IMR-90 (cell line): ENCODE data around the gene EPM2AIP1. TPM values are rescaled to one million over a fixed set of nuclear protein-coding genes. Genes with fewer than 3 reads are reported as not detected.

Experiments used
- ATAC-seq: fragments of 200-7000 bp; cut with Tn5 transposase; 2 replicates; pipeline ENCODE4 v1.9.1; 2020; ENCODE audit warnings: low read depth, mild to moderate bottlenecking, moderate library complexity
- BruUV-seq: library from RNA; stranded (reverse); fragments of 400-500 nt; replicated peaks from 2 replicates; lab custom pipeline; 2021; lab: Mats Ljungman, UMichigan
- CTCF ChIA-PET: fragments of 300-600 bp; formaldehyde crosslinking; extraction: SDS; loops from one replicate; lab custom pipeline; 2021; ENCODE audit warnings: antibody characterized with exemption; lab: Yijun Ruan, JAX
- POLR2A ChIA-PET: fragments of 300-600 bp; sonication (Branson Sonifier 250); formaldehyde crosslinking; loops from one replicate; lab custom pipeline; 2022; ENCODE audit warnings: antibody characterized with exemption; ENCODE audit not compliant: unreplicated experiment; lab: Charles Lee
- DNase-seq: peaks from one replicate; pipeline ENCODE4 v3.0.0; 2013
- H2AFZ ChIP-seq: replicated peaks from 2 replicates; pipeline ENCODE3; 2013; ENCODE audit warnings: low read length, mild to moderate bottlenecking; ENCODE audit not compliant: poor library complexity
- H2AK5ac ChIP-seq: 2 replicates; pipeline ENCODE4 v1.6.1; 2013; ENCODE audit warnings: low read depth, low read length, inconsistent platforms
- H2AK9ac ChIP-seq: replicated peaks from 2 replicates; pipeline ENCODE3; 2013; ENCODE audit warnings: mild to moderate bottlenecking, low read depth, low read length, moderate library complexity; ENCODE audit not compliant: poor library complexity
- H2BK120ac ChIP-seq: 2 replicates; pipeline ENCODE4 v1.6.1; 2013; ENCODE audit warnings: low read depth, low read length, inconsistent platforms
- H2BK15ac ChIP-seq: 3 replicates; pipeline ENCODE4 v1.6.1; 2013; ENCODE audit warnings: low read depth, low read length, inconsistent platforms
- H2BK20ac ChIP-seq: 2 replicates; pipeline ENCODE4 v1.6.1; 2013; ENCODE audit warnings: low read depth, mild to moderate bottlenecking, inconsistent platforms, low read length, moderate library complexity
- H2BK5ac ChIP-seq: 2 replicates; pipeline ENCODE4 v1.6.1; 2013; ENCODE audit warnings: mild to moderate bottlenecking, low read depth, low read length, inconsistent platforms; ENCODE audit not compliant: poor library complexity, severe bottlenecking
- H3K14ac ChIP-seq: replicated peaks from 2 replicates; pipeline ENCODE4 v1.6.1; 2013; ENCODE audit warnings: low read depth, low read length, inconsistent platforms
- H3K18ac ChIP-seq: 2 replicates; pipeline ENCODE4 v1.6.1; 2013; ENCODE audit warnings: low read depth, low read length, control low read depth
- H3K23ac ChIP-seq: 2 replicates; pipeline ENCODE4 v1.6.1; 2013; ENCODE audit warnings: low read depth, low read length, inconsistent platforms
- H3K27ac ChIP-seq: 2 replicates; pipeline ENCODE4 v1.5.1; 2013; ENCODE audit warnings: mild to moderate bottlenecking, control low read depth, low read length; ENCODE audit not compliant: insufficient read depth
- H3K27me3 ChIP-seq: 2 replicates; pipeline ENCODE4 v1.6.1; 2013; ENCODE audit warnings: low read length; ENCODE audit not compliant: control insufficient read depth, insufficient read depth
- H3K36me3 ChIP-seq: 2 replicates; pipeline ENCODE4 v1.6.1; 2013; ENCODE audit warnings: low read length, mixed read lengths; ENCODE audit not compliant: control insufficient read depth, insufficient read depth
- H3K4ac ChIP-seq: 2 replicates; pipeline ENCODE4 v1.6.1; 2013; ENCODE audit warnings: low read depth, low read length, inconsistent platforms
- H3K4me1 ChIP-seq: 2 replicates; pipeline ENCODE4 v1.6.1; 2013; ENCODE audit warnings: low read length, mixed read lengths; ENCODE audit not compliant: control insufficient read depth, insufficient read depth
- H3K4me2 ChIP-seq: 2 replicates; pipeline ENCODE4 v1.6.1; 2013; ENCODE audit warnings: low read depth, mild to moderate bottlenecking, control low read depth, low read length, moderate library complexity
- H3K4me3 ChIP-seq: 2 replicates; pipeline ENCODE4 v1.5.1; 2013; ENCODE audit warnings: low read depth, mild to moderate bottlenecking, control low read depth, low read length, moderate library complexity; ENCODE audit not compliant: insufficient read depth
- H3K56ac ChIP-seq: 2 replicates; pipeline ENCODE4 v1.6.1; 2013; ENCODE audit warnings: low read length, inconsistent platforms; ENCODE audit not compliant: insufficient read depth; ENCODE audit errors: extremely low read depth
- H3K79me1 ChIP-seq, 2 experiments: 2 replicates each; pipeline ENCODE4 v1.6.1; 2013; ENCODE audit warnings: low read length in 2 of 2, inconsistent platforms in 1 of 2, low read depth in 1 of 2
- H3K9ac ChIP-seq: 2 replicates; pipeline ENCODE4 v1.6.1; 2013; ENCODE audit warnings: low read depth, low read length, control low read depth
- H3K9me1 ChIP-seq: 2 replicates; pipeline ENCODE4 v1.6.1; 2013; ENCODE audit warnings: low read length, inconsistent platforms; ENCODE audit not compliant: insufficient read depth
- H3K9me3 ChIP-seq: 2 replicates; pipeline ENCODE4 v1.6.1; 2013; ENCODE audit warnings: low read length; ENCODE audit not compliant: control insufficient read depth, insufficient read depth
- H4K20me1 ChIP-seq: 2 replicates; pipeline ENCODE4 v1.6.1; 2013; ENCODE audit warnings: low read length, inconsistent platforms; ENCODE audit not compliant: insufficient read depth
- H4K5ac ChIP-seq: 2 replicates; pipeline ENCODE4 v1.6.1; 2013; ENCODE audit warnings: mild to moderate bottlenecking, low read depth, low read length, control low read depth
- H4K8ac ChIP-seq, 2 experiments: 2 replicates each; pipeline ENCODE4 v1.6.1; 2013; ENCODE audit warnings: low read depth in 2 of 2, low read length in 2 of 2, control low read depth in 1 of 2, inconsistent platforms in 1 of 2
- H4K91ac ChIP-seq: 2 replicates; pipeline ENCODE4 v1.6.1; 2013; ENCODE audit warnings: low read depth, low read length, inconsistent platforms; ENCODE audit not compliant: insufficient read depth
- BHLHE40 ChIP-seq: fragments of 150-350 bp; IDR thresholded peaks from 2 replicates; pipeline ENCODE4 v1.6.1; 2016; ENCODE audit warnings: mild to moderate bottlenecking, low read depth, low read length
- CEBPB ChIP-seq: IDR thresholded peaks from 2 replicates; pipeline ENCODE4 v1.6.1; 2012; ENCODE audit warnings: low read depth, low read length, improper control_type of control experiment
- CHD1 ChIP-seq: IDR thresholded peaks from 2 replicates; pipeline ENCODE4 v1.6.1; 2012; ENCODE audit warnings: low read depth, low read length, improper control_type of control experiment
- FOS ChIP-seq: fragments of 150-350 bp; IDR thresholded peaks from 2 replicates; pipeline ENCODE4 v1.6.1; 2016; ENCODE audit warnings: low read depth, low read length
- NFE2L2 ChIP-seq: fragments of 150-350 bp; IDR thresholded peaks from 2 replicates; pipeline ENCODE4 v1.6.1; 2016; ENCODE audit warnings: low read depth, mild to moderate bottlenecking, low read length
- RCOR1 ChIP-seq: IDR thresholded peaks from 2 replicates; pipeline ENCODE4 v1.6.1; 2012; ENCODE audit warnings: mild to moderate bottlenecking, low read length, improper control_type of control experiment; ENCODE audit not compliant: insufficient replicate concordance
- WGBS, 2 experiments: methylation state at CpG; one replicate each; pipeline versions ENCODE4 v1.1.5 to v1.1.7; 2013; ENCODE audit warnings: missing lambda C conversion rate in 2 of 2; ENCODE audit not compliant: insufficient read length in 1 of 2; ENCODE audit errors: extremely low coverage in 2 of 2; 5-methylcytosine and 5-hydroxymethylcytosine counted together
- dilution Hi-C: fragments of 300-500 bp; cut with HindIII; formaldehyde crosslinking; loops from one replicate; pipeline ENCODE4 v1.14.3; 2018; ENCODE audit warnings: low sequenced_read_pairs; ENCODE audit not compliant: unreplicated experiment
- in situ Hi-C: fragments of 300-500 bp; cut with MboI; formaldehyde crosslinking; loops from 3 replicates; pipeline ENCODE4 v1.14.3; 2019; ENCODE audit warnings: low sequenced_read_pairs, inconsistent platforms, mixed read lengths
- intact Hi-C: fragments of 100-400 bp; cut with micrococcal nuclease; formaldehyde crosslinking; loops from 2 replicates; pipeline ENCODE4 v1.10.0; 2022
- polyA plus RNA-seq, 3 experiments: library from polyadenylated mRNA; depleted of rRNA; stranded (reverse); fragments of >200 nt; gene quantifications; 2 replicates each; pipeline ENCODE4 v1.2.3, GENCODE V29; 2012; ENCODE audit warnings: low replicate concordance in 1 of 3
- total RNA-seq: library from RNA; depleted of rRNA; stranded (reverse); fragments of >200 nt; gene quantifications from 2 replicates; pipeline ENCODE4 v1.2.3, GENCODE V29; 2012

Gene EPM2AIP1
- total and polyA plus RNA-seq, 2 of the 4 experiments (the other 2 are of a cell fraction) = 6.4 to 13.4 TPM

DNA sequence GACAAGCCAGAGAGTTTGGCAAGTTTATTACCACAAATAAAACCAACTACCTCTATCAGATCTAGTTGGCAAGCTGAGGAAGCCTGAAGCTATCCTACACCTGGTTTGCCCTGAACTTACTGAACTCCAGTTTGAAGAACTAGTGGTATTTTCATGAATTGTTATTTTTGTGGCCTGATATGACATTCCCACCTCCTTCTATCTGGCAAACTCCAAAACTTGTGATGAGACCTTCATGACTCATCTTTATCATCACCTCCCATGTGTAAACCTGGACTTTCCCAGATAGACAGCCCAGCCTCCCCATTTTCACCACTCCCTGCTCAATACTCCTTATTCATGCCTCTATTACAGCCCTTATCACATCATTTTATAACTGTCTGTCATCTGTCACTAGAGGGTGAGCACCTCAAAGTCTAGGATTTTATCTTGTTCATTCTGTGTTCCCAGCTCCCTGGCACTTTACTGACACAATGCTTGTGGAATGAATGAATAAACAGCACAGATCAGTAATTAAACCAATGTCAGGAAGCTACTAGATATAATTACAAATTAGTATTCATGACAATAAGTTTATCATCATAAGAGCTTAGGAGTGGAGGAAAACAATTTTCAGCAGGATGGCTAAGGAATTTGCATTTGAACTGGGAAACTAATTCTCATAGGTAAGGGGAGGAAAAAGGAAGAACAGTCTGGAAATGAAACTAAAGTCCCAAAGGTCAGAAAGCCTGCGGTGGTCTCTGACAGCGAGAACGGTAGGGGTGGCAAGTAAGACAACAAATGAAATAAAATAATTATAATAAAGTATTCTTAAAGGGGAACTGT is 34.9 kb downstream of the EPM2AIP1 start:
- H2AK5ac ChIP-seq = no peak overlapping the region
- BruUV-seq = no TSS peak
- DNase-seq = peak; percentile 93
- H2BK15ac ChIP-seq = no peak overlapping the region
- H4K91ac ChIP-seq = no peak overlapping the region
- dilution Hi-C loops (no loop called here), in situ Hi-C loops (loop anchor here (5.0 kb wide), 1 partner anchor 231 kb away; no protein-coding TSS in a partner anchor), intact Hi-C loops (loop anchor here (1.0 to 2.0 kb wide), 5 partner anchors 54 to 229 kb away; no protein-coding TSS in a partner anchor)
- H2BK20ac ChIP-seq = peak overlapping the region; percentile 54
- no peak overlapping the region for H3K4me3 ChIP-seq
- no peak overlapping the region for H3K23ac ChIP-seq
- CTCF ChIA-PET = interaction anchor here (0.6 to 3.5 kb wide), 18 partner anchors 12 to 240 kb away, joined by 3 to 39 read pairs (median 4); partner anchors contain the start of gene TRANK1
- 0 out of 4 replicates have a peak overlapping the region, but pooled peaks of 1 of the 2 experiments have one; percentile 28 for H4K8ac ChIP-seq
- no peaks in the 10 kb centered on the region for H3K36me3 ChIP-seq
- no peaks in the 10 kb centered on the region for H3K79me1 ChIP-seq
- no peak overlapping the region for H3K27ac ChIP-seq
- no peak overlapping the region for H2AK9ac ChIP-seq
- H2AFZ ChIP-seq = no peak overlapping the region
- H3K4me2 ChIP-seq = peak overlapping the region; percentile 48
- WGBS, 2 experiments = no CpG with 5 or more reads among the region's 3 CpGs
- no peak overlapping the region for H3K14ac ChIP-seq
- TF ChIP-seq NFE2L2 = peak; percentile 32; the same call in 1 of the 2 replicates
- no peak for TF ChIP-seq CHD1
- peak; percentile 80 for TF ChIP-seq CEBPB
- peak; percentile 98 for TF ChIP-seq FOS
- TF ChIP-seq BHLHE40 = peak; percentile 40; the same call in 1 of the 2 replicates
- TF ChIP-seq RCOR1 = no peak
- no peaks in the 10 kb centered on the region for H3K9me3 ChIP-seq
- H4K5ac ChIP-seq = peak overlapping the region; percentile 12; the same call in 1 of the 2 replicates
- H2BK120ac ChIP-seq = peak overlapping the region; percentile 22; the same call in 1 of the 2 replicates
- no peak overlapping the region for H3K9ac ChIP-seq
- H3K56ac ChIP-seq = no peak overlapping the region
- peak overlapping the region; percentile 9; the same call in 1 of the 2 replicates for H3K4ac ChIP-seq
- H4K20me1 ChIP-seq = no peaks in the 10 kb centered on the region
- POLR2A ChIA-PET = interaction anchor here (0.6 kb wide), 1 partner anchor 181 kb away, joined by 3 read pairs; no protein-coding TSS in a partner anchor
- H3K18ac ChIP-seq = peak overlapping the region; percentile 79; the same call in 1 of the 2 replicates
- H3K9me1 ChIP-seq = no peaks in the 10 kb centered on the region; the same call in 1 of the 2 replicates
- peaks cover 6% of the 10 kb centered on the region; the same call in 1 of the 2 replicates for H3K4me1 ChIP-seq
- ATAC-seq = peak; percentile 65
- peak overlapping the region; percentile 88 for H2BK5ac ChIP-seq
- H3K27me3 ChIP-seq = no peaks in the 10 kb centered on the region
